Measurements from ENCODE around the gene FIBP. TPM values are rescaled to one million over a fixed set of nuclear protein-coding genes. Genes with fewer than 3 reads are reported as not detected.
A peak's percentile ranks its signal among the peaks of the same experiment; 100 is the strongest.

Gene FIBP
- polyA plus RNA-seq, 1 donor from 2014 or later = 248 TPM

GRCh38 chr11:65900125-65900898 is 12.0 kb upstream of the FIBP start, which contains the start of gene FOSL1:
TSS of gene FOSL1 (minus strand) at chr11:65900388. CDS start at chr11:65900339, 49 bp downstream.
- H3K9me2 ChIP-seq (ENCODE audit: insufficient read depth, low read length) = no peaks in the 10 kb centered on the region
- H3K27ac ChIP-seq (ENCODE audit: low read length) = no peak within 1 kb of the TSS
- H3F3A ChIP-seq (ENCODE audit: insufficient read depth, low read length, poor library complexity, severe bottlenecking) = no peaks in the 10 kb centered on the region
- no peak within 1 kb of the TSS for H2AFZ ChIP-seq (ENCODE audit: low read depth, low read length)
- TF ChIP-seq SMC3 (conservative IDR thresholded peaks at IDR 0.05; ENCODE audit: poor library complexity) (no peak), EZH2 (IDR thresholded peaks at IDR 0.05; ENCODE audit: borderline replicate concordance, insufficient read depth, low read length, poor library complexity, severe bottlenecking) (peak; percentile 57)
- H3K4me2 ChIP-seq (ENCODE audit: low read length) = no peak within 1 kb of the TSS
- no peaks in the 10 kb centered on the region for H4K20me1 ChIP-seq (ENCODE audit: insufficient read depth)
- H3K4me3 ChIP-seq (ENCODE audit: low read length) = peak within 1 kb of the TSS; percentile 67
- peaks cover 63% of the 10 kb centered on the region for H3K27me3 ChIP-seq (ENCODE audit: insufficient read depth, low read depth, low read length)
- H3K36me3 ChIP-seq (ENCODE audit: insufficient read depth, low read length) = no peaks in the 10 kb centered on the region
- H3K9me3 ChIP-seq (ENCODE audit: low read length) = no peaks in the 10 kb centered on the region
- no peak within 1 kb of the TSS for H3K9ac ChIP-seq (ENCODE audit: low read length)
- H3K79me2 ChIP-seq (replicated peaks; ENCODE audit: insufficient read depth, low read length) = no peaks in the 10 kb centered on the region

DNA sequence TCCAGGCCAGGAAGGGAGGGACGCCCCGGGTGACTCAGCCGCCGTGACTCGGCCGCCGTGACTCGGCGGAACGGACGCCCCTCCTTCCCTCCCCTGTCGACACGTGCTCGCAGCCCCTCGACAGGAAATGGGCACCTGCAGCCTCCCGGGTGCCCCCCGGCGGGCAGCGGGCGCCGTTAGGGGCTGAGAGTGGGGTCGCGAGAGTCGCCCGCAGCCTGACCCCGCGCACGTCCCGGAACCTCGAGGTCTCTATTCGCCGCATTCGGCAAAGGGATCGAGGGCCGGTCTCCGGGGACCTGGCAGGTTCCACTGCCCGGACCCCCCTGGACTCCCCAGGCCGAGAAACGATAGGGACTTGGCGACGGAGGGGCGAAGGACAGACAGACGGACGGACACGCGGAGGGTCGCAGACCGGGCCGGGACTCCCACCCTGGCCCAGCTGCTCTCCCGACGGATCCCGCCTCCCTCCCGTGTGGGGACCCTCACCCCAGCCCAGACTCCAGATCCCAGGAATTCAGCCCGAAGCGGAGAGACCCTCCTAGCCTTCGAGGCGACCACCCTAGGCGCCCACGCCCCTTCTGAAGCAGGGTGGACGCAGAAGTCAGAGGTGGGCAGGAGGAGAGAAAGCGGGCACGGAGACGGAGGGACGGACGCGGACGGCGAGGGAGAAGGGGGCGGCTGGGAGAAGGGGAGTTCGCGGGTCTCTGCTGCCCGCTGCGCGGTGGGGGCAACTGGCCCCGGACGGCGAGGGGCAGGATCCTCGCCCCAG is 11.3 kb upstream of the FIBP start:
- Histone ChIP-seq H4K20me1 (ENCODE audit: insufficient read depth) (no peaks in the 10 kb centered on the region), H3K9me3 (ENCODE audit: low read length) (no peaks in the 10 kb centered on the region), H3K79me2 (replicated peaks; ENCODE audit: insufficient read depth, low read length) (no peaks in the 10 kb centered on the region), H3F3A (ENCODE audit: insufficient read depth, low read length, poor library complexity, severe bottlenecking) (no peaks in the 10 kb centered on the region), H3K27me3 (ENCODE audit: insufficient read depth, low read depth, low read length) (peaks cover 63% of the 10 kb centered on the region), H3K9me2 (ENCODE audit: insufficient read depth, low read length) (no peaks in the 10 kb centered on the region), H3K36me3 (ENCODE audit: insufficient read depth, low read length) (no peaks in the 10 kb centered on the region), H3K9ac (ENCODE audit: low read length) (no peak overlapping the region), H3K4me3 (ENCODE audit: low read length) (peak overlapping the region; percentile 67), H3K4me2 (ENCODE audit: low read length) (no peak overlapping the region), H2AFZ (ENCODE audit: low read depth, low read length) (no peak overlapping the region), H3K27ac (ENCODE audit: low read length) (no peak overlapping the region)
- TF ChIP-seq POLR2AphosphoS5 (IDR thresholded peaks at IDR 0.05) = no peak
- TF ChIP-seq EZH2 (IDR thresholded peaks at IDR 0.05; ENCODE audit: borderline replicate concordance, insufficient read depth, low read length, poor library complexity, severe bottlenecking) = peak; percentile 23

DNA sequence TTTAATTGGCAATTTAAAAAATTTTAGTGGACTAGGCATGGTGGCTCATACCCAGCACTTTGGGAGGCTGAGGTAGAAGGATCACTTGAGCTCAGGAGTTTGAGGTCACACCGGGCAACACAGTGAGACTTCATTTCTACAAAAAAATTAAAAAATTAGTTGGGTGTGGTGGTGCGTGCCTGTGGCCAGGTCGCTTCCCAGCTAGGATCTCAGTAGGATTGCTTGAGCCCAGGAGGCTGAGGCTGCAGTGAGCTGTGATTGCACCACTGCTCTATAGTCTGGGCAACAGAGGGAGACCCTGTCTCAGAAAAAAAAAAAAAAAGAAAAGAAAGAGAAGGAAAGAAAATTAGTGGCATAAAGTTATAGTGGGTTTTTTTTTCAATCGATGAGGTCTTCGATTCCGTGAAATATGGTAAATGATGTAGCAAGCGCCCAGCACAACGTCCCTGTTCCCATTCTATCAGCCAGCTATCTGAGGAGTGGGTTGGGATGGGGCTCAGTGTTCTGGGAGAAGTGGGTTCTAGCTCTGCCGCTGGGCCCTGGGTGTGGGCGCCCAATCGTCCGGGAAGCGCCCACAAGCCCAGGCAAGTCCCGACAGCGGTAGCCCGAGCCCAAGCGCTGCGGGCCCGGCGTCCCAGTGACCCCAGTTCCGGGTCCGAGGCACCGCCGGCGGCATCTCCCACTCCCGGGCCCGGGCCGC is 10.5 kb upstream of the FIBP start:
- Histone ChIP-seq H3K9me3 (ENCODE audit: low read length) (no peaks in the 10 kb centered on the region), H3K4me3 (ENCODE audit: low read length) (no peak overlapping the region), H3F3A (ENCODE audit: insufficient read depth, low read length, poor library complexity, severe bottlenecking) (no peaks in the 10 kb centered on the region), H4K20me1 (ENCODE audit: insufficient read depth) (no peaks in the 10 kb centered on the region), H2AFZ (ENCODE audit: low read depth, low read length) (no peak overlapping the region), H3K4me2 (ENCODE audit: low read length) (no peak overlapping the region), H3K27me3 (ENCODE audit: insufficient read depth, low read depth, low read length) (peaks cover 60% of the 10 kb centered on the region), H3K9me2 (ENCODE audit: insufficient read depth, low read length) (no peaks in the 10 kb centered on the region), H3K36me3 (ENCODE audit: insufficient read depth, low read length) (no peaks in the 10 kb centered on the region), H3K9ac (ENCODE audit: low read length) (no peak overlapping the region), H3K27ac (ENCODE audit: low read length) (no peak overlapping the region), H3K79me2 (replicated peaks; ENCODE audit: insufficient read depth, low read length) (no peaks in the 10 kb centered on the region)
- peak; percentile 8 for TF ChIP-seq EZH2 (IDR thresholded peaks at IDR 0.05; ENCODE audit: borderline replicate concordance, insufficient read depth, low read length, poor library complexity, severe bottlenecking)
- TF ChIP-seq RAD21 (conservative IDR thresholded peaks at IDR 0.05) = no peak

DNA sequence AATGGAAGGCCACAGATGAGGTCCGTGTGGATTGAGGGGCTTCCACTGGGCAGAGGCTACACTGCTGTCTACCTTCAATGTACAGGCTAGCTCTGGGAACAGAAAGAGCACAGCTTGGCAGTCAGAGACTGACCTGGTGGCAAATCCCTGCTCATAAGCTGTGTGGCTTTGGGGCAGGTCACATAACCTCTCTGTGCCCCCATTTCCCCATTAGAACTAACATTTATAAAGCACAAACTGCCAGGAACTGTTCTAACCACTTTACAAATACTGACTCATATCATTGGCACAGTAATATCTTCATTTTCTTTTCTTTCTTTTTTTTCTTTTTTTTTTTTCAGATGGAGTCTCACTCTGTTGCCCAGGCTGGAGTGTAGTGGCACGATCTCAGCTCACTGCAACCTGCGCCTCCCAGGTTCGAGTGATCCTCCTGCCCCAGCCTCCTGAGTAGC is 8.8 kb upstream of the FIBP start:
- H2AFZ ChIP-seq (ENCODE audit: low read depth, low read length) = no peak overlapping the region
- H3K9me3 ChIP-seq (ENCODE audit: low read length) = no peaks in the 10 kb centered on the region
- H4K20me1 ChIP-seq (ENCODE audit: insufficient read depth) = no peaks in the 10 kb centered on the region
- H3K9ac ChIP-seq (ENCODE audit: low read length) = no peak overlapping the region
- no peaks in the 10 kb centered on the region for H3K9me2 ChIP-seq (ENCODE audit: insufficient read depth, low read length)
- H3K4me3 ChIP-seq (ENCODE audit: low read length) = no peak overlapping the region
- H3K36me3 ChIP-seq (ENCODE audit: insufficient read depth, low read length) = no peaks in the 10 kb centered on the region
- no peaks in the 10 kb centered on the region for H3F3A ChIP-seq (ENCODE audit: insufficient read depth, low read length, poor library complexity, severe bottlenecking)
- H3K27me3 ChIP-seq (ENCODE audit: insufficient read depth, low read depth, low read length) = peaks cover 46% of the 10 kb centered on the region
- no peaks in the 10 kb centered on the region for H3K79me2 ChIP-seq (replicated peaks; ENCODE audit: insufficient read depth, low read length)
- no peak overlapping the region for H3K4me2 ChIP-seq (ENCODE audit: low read length)
- no peak overlapping the region for H3K27ac ChIP-seq (ENCODE audit: low read length)
- TF ChIP-seq SMC3 (conservative IDR thresholded peaks at IDR 0.05; ENCODE audit: poor library complexity) (no peak), TAF1 (IDR thresholded peaks at IDR 0.05; ENCODE audit: low read depth) (no peak), EP300 (conservative IDR thresholded peaks at IDR 0.05; ENCODE audit: poor library complexity, severe bottlenecking) (no peak), EZH2 (IDR thresholded peaks at IDR 0.05; ENCODE audit: borderline replicate concordance, insufficient read depth, low read length, poor library complexity, severe bottlenecking) (no peak), POLR2AphosphoS5 (IDR thresholded peaks at IDR 0.05) (no peak), RAD21 (conservative IDR thresholded peaks at IDR 0.05) (no peak), MXI1 (conservative IDR thresholded peaks at IDR 0.05; ENCODE audit: poor library complexity, severe bottlenecking) (no peak)
- TF ChIP-seq, protein P1, sequence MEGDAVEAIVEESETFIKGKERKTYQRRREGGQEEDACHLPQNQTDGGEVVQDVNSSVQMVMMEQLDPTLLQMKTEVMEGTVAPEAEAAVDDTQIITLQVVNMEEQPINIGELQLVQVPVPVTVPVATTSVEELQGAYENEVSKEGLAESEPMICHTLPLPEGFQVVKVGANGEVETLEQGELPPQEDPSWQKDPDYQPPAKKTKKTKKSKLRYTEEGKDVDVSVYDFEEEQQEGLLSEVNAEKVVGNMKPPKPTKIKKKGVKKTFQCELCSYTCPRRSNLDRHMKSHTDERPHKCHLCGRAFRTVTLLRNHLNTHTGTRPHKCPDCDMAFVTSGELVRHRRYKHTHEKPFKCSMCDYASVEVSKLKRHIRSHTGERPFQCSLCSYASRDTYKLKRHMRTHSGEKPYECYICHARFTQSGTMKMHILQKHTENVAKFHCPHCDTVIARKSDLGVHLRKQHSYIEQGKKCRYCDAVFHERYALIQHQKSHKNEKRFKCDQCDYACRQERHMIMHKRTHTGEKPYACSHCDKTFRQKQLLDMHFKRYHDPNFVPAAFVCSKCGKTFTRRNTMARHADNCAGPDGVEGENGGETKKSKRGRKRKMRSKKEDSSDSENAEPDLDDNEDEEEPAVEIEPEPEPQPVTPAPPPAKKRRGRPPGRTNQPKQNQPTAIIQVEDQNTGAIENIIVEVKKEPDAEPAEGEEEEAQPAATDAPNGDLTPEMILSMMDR (IDR thresholded peaks at IDR 0.05; ENCODE audit: poor library complexity, severe bottlenecking) = no peak

All from neural cell (in vitro differentiated cells).